ENCODE results near the gene ENTPD7.

The ENTPD7 gene

GRCh38 chr10:99750641-99751040 is 91.3 kb downstream of the ENTPD7 start:
- DNase-seq: no peak

- no peak for DNase-seq
These were observed 95.4 kb downstream of the ENTPD7 start for GRCh38 chr10:99754670-99755069.

Measured in NCI-H69 (cell line).